Parathyroid adenoma (tissue), 2 donors: ENCODE results near the gene ZNF282.

Experiments
- H2AFZ ChIP-seq: fragments of 300-600 bp; sonication (generic); one replicate; pipeline ENCODE4 v1.7.0; 2017; ENCODE audit warnings: antibody characterized with exemption, mild to moderate bottlenecking
- H3K27ac ChIP-seq: fragments of 300-600 bp; sonication (generic); one replicate; pipeline ENCODE4 v1.7.0; 2017
- H3K27me3 ChIP-seq: fragments of 300-600 bp; sonication (generic); one replicate; pipeline ENCODE4 v1.7.0; 2017; ENCODE audit warnings: low read length; ENCODE audit not compliant: control insufficient read depth, insufficient read depth
- H3K36me3 ChIP-seq: fragments of 300-600 bp; sonication (generic); one replicate; pipeline ENCODE4 v1.7.0; 2017; ENCODE audit warnings: low read length; ENCODE audit not compliant: control insufficient read depth, insufficient read depth
- H3K4me1 ChIP-seq: fragments of 300-600 bp; sonication (generic); one replicate; pipeline ENCODE4 v1.7.0; 2017; ENCODE audit warnings: control low read depth
- H3K4me2 ChIP-seq: fragments of 300-600 bp; sonication (generic); one replicate; pipeline ENCODE4 v1.7.0; 2017; ENCODE audit warnings: low read length
- H3K4me3 ChIP-seq: fragments of 300-600 bp; sonication (generic); one replicate; pipeline ENCODE4 v1.7.0; 2017; ENCODE audit warnings: low read depth, low read length
- H3K79me2 ChIP-seq: fragments of 300-600 bp; sonication (generic); one replicate; pipeline ENCODE4 v1.7.0; 2017; ENCODE audit warnings: control low read depth
- H3K9ac ChIP-seq: fragments of 300-600 bp; sonication (generic); one replicate; pipeline ENCODE4 v1.7.0; 2017; ENCODE audit warnings: mild to moderate bottlenecking
- H3K9me3 ChIP-seq: fragments of 300-600 bp; sonication (generic); one replicate; pipeline ENCODE4 v1.7.0; 2017; ENCODE audit warnings: low read length; ENCODE audit not compliant: control insufficient read depth
- CTCF ChIP-seq: fragments of 300-600 bp; sonication (generic); IDR thresholded peaks from one replicate; pipeline ENCODE4 v1.7.0; 2017; ENCODE audit warnings: antibody characterized with exemption, mild to moderate bottlenecking
- donor health status: primary hyperparathyroidism.

Gene ZNF282

GRCh38 chr7:149166630-149167352 is 28.6 kb upstream of the ZNF282 start:
- no peaks in the 10 kb centered on the region for H3K4me1 ChIP-seq
- H2AFZ ChIP-seq: no peak overlapping the region
- no peak overlapping the region for H3K9ac ChIP-seq
- H3K79me2 ChIP-seq: no peaks in the 10 kb centered on the region
- TF ChIP-seq CTCF: no peak
- H3K4me3 ChIP-seq: no peak overlapping the region
- no peaks in the 10 kb centered on the region for H3K27me3 ChIP-seq
- no peak overlapping the region for H3K27ac ChIP-seq
- no peaks in the 10 kb centered on the region for H3K36me3 ChIP-seq
- no peak overlapping the region for H3K4me2 ChIP-seq
- H3K9me3 ChIP-seq: no peaks in the 10 kb centered on the region

GRCh38 chr7:149171892-149172533 is 23.3 kb upstream of the ZNF282 start:
- Histone ChIP-seq H3K27me3 (no peaks in the 10 kb centered on the region), H3K36me3 (no peaks in the 10 kb centered on the region), H3K4me1 (no peaks in the 10 kb centered on the region), H3K9me3 (no peaks in the 10 kb centered on the region), H3K9ac (no peak overlapping the region), H2AFZ (no peak overlapping the region), H3K4me2 (no peak overlapping the region), H3K27ac (no peak overlapping the region), H3K4me3 (no peak overlapping the region), H3K79me2 (no peaks in the 10 kb centered on the region)
- TF ChIP-seq CTCF: no peak

- no peak overlapping the region for H3K27ac ChIP-seq
- no peak overlapping the region for H2AFZ ChIP-seq
- H3K27me3 ChIP-seq: no peaks in the 10 kb centered on the region
- no peaks in the 10 kb centered on the region for H3K9me3 ChIP-seq
- TF ChIP-seq CTCF: no peak
- no peaks in the 10 kb centered on the region for H3K4me1 ChIP-seq
- no peaks in the 10 kb centered on the region for H3K36me3 ChIP-seq
- H3K4me2 ChIP-seq: no peak overlapping the region
- H3K79me2 ChIP-seq: no peaks in the 10 kb centered on the region
- no peak overlapping the region for H3K4me3 ChIP-seq
- H3K9ac ChIP-seq: no peak overlapping the region
Measured at GRCh38 chr7:149172534-149172920, 22.8 kb upstream of the ZNF282 start.

GRCh38 chr7:149175150-149175549 is 20.2 kb upstream of the ZNF282 start:
- no peaks in the 10 kb centered on the region for H3K27me3 ChIP-seq
- no peak overlapping the region for H2AFZ ChIP-seq
- no peak overlapping the region for H3K4me3 ChIP-seq
- TF ChIP-seq CTCF: no peak
- no peak overlapping the region for H3K27ac ChIP-seq
- H3K9ac ChIP-seq: no peak overlapping the region
- H3K9me3 ChIP-seq: no peaks in the 10 kb centered on the region
- no peaks in the 10 kb centered on the region for H3K4me1 ChIP-seq
- no peak overlapping the region for H3K4me2 ChIP-seq
- no peaks in the 10 kb centered on the region for H3K36me3 ChIP-seq
- no peaks in the 10 kb centered on the region for H3K79me2 ChIP-seq

- H3K4me1 ChIP-seq: no peaks in the 10 kb centered on the region
- no peak overlapping the region for H3K9ac ChIP-seq
- H3K27ac ChIP-seq: no peak overlapping the region
- no peak for TF ChIP-seq CTCF
- H3K27me3 ChIP-seq: no peaks in the 10 kb centered on the region
- H3K36me3 ChIP-seq: no peaks in the 10 kb centered on the region
- H3K9me3 ChIP-seq: no peaks in the 10 kb centered on the region
- H3K4me2 ChIP-seq: no peak overlapping the region
- no peak overlapping the region for H3K4me3 ChIP-seq
- no peaks in the 10 kb centered on the region for H3K79me2 ChIP-seq
- H2AFZ ChIP-seq: no peak overlapping the region
Measured at GRCh38 chr7:149179241-149179640, 16.1 kb upstream of the ZNF282 start.
